ENCODE results near the gene ZNF471. TPM values are rescaled to one million over a fixed set of nuclear protein-coding genes. Genes with fewer than 3 reads are reported as not detected.

ZNF471 gene
- total and polyA plus RNA-seq, 9 donors = 5.9 to 22.4 (median 14.1) TPM

DNA sequence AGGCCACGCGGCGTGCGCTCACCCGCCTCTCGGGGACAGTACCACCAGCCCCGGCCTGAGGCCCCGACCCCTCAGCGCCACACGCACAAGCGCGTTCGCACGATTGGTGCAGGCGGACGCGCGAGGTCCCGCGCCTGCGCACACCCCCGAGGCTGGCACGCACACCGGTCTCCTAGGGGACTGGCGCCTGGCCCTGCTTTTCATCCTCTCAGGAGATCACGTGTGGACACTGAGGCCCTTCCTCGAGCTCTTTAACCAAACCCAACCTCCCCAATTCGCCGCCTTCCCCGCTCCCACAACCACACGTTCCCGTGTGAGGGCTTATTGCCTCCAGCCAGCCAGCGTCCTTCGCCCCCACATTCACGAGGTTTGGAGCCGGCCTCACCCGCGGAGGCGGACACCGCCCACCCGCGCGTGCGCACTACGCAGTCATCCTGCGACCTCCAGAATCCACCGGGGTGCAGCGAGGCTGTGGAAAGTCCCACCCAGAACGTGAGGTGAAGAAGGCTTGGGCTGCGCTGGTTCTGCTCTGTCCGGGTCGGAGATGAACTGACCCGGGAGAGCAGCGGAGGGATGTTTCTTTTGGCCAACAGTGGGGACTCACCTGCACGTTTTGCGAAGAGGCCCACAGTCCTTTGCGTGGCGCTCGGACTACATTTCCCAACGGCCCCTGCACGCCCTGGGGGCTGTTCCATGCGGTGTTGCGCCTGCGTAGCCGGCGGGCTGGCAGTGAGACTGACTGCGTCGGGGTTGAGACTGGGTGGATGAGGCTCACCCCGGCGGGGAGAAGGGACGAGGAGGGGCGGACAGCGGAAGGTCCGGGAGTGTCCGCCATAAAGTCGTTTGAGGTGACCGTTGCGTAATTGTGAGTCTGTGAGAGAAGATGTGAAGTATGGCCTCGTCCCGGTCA lies 30.0 kb upstream of the ZNF471 start:
- H3K4me1 ChIP-seq (ENCODE audit: insufficient read depth) = peaks cover 8% of the 10 kb centered on the region

DNA sequence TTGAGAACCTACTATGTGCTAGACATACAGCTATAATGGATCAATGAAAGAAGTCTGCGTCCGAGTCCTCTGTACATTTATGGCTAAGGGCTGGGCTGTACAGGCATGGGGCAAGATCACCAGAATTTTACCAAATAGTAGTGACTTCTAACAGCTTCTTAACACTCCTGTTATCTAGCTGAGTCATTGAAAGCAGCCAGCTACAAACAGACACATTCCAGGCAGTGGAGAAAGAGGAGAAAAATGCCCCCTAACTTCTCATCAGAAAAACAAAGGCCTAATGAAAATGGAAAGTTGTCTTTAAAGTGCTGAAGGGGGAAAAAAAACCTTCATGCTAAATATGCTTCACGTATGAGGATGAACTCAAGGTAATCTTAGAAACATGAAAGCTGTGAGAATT lies 16.3 kb upstream of the ZNF471 start:
- Histone ChIP-seq H3K9me3 (peaks cover 10 to 46% of the 10 kb centered on the region in 2 donors), H3K27ac (no peak overlapping the region), H3K4me1 (ENCODE audit: insufficient read depth) (no peaks in the 10 kb centered on the region), H3K36me3 (peaks cover 2% of the 10 kb centered on the region), H3K27me3 (no peaks in the 10 kb centered on the region), H3K4me3 (no peak overlapping the region)
- 75 to 81% (median 78%) methylated on average over 3 of the region's 3 CpGs for WGBS, 3 donors
- DNase-seq = no peak
- intact Hi-C loops (cut with DNase I) = no loop called here
- TF ChIP-seq POLR2A (IDR thresholded peaks at IDR 0.05) (no peak), EP300 (IDR thresholded peaks at IDR 0.05) (no peak)
- TF ChIP-seq, protein P1, sequence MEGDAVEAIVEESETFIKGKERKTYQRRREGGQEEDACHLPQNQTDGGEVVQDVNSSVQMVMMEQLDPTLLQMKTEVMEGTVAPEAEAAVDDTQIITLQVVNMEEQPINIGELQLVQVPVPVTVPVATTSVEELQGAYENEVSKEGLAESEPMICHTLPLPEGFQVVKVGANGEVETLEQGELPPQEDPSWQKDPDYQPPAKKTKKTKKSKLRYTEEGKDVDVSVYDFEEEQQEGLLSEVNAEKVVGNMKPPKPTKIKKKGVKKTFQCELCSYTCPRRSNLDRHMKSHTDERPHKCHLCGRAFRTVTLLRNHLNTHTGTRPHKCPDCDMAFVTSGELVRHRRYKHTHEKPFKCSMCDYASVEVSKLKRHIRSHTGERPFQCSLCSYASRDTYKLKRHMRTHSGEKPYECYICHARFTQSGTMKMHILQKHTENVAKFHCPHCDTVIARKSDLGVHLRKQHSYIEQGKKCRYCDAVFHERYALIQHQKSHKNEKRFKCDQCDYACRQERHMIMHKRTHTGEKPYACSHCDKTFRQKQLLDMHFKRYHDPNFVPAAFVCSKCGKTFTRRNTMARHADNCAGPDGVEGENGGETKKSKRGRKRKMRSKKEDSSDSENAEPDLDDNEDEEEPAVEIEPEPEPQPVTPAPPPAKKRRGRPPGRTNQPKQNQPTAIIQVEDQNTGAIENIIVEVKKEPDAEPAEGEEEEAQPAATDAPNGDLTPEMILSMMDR (IDR thresholded peaks at IDR 0.05) = no peak

More for the DNA sequence above, 30.0 kb upstream of the ZNF471 start:
- 0 to 1% (median 0%) methylated on average over 79 to 80 of the region's 80 CpGs for WGBS, 3 donors
- peak overlapping the region; percentile 68 for H3K4me3 ChIP-seq
- H3K27ac ChIP-seq = peak overlapping the region; percentile 56 to 85
- TF ChIP-seq, protein P1 (IDR thresholded peaks at IDR 0.05) = no peak
- peak; percentile 62 for TF ChIP-seq POLR2A (IDR thresholded peaks at IDR 0.05)
- peaks cover 0 to 27% of the 10 kb centered on the region in 2 donors for H3K9me3 ChIP-seq
- H3K27me3 ChIP-seq = no peaks in the 10 kb centered on the region
- no peaks in the 10 kb centered on the region for H3K36me3 ChIP-seq
- intact Hi-C loops (cut with DNase I) = no loop called here
- peak; percentile 89 to 92 (median 92) for DNase-seq

DNA sequence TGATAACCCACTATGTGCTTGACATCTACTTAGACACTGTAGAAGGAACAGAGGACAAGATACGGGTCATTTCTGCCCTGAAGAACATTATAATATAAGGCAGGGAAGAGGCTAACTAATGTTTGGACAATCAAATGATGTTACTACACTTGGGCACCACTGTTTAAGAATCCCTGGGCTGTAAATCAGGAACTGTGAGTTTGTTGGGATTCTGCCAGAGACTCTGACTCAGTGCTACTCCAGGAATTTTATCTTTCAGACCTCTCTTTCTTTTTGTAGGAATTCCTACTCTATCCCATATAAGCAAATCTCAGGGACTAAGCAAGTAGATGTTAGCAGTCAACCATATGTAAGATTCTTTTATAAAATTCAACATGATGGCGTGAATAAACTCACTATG lies 3.1 kb upstream of the ZNF471 start:
- no peak for DNase-seq
- intact Hi-C loops (cut with DNase I) = no loop called here
- TF ChIP-seq, protein P1 (IDR thresholded peaks at IDR 0.05) = no peak
- no peak for TF ChIP-seq EP300 (IDR thresholded peaks at IDR 0.05)
- no peak for TF ChIP-seq POLR2A (IDR thresholded peaks at IDR 0.05)
- Histone ChIP-seq H3K4me1 (ENCODE audit: insufficient read depth) (peaks cover 4% of the 10 kb centered on the region), H3K9me3 (peaks cover 0 to 6% of the 10 kb centered on the region in 2 donors), H3K27me3 (no peaks in the 10 kb centered on the region), H3K4me3 (no peak overlapping the region), H3K27ac (no peak overlapping the region), H3K36me3 (no peaks in the 10 kb centered on the region)
- WGBS, 3 donors = 96 to 97% (median 97%) methylated on average over 2 of the region's 2 CpGs

DNA sequence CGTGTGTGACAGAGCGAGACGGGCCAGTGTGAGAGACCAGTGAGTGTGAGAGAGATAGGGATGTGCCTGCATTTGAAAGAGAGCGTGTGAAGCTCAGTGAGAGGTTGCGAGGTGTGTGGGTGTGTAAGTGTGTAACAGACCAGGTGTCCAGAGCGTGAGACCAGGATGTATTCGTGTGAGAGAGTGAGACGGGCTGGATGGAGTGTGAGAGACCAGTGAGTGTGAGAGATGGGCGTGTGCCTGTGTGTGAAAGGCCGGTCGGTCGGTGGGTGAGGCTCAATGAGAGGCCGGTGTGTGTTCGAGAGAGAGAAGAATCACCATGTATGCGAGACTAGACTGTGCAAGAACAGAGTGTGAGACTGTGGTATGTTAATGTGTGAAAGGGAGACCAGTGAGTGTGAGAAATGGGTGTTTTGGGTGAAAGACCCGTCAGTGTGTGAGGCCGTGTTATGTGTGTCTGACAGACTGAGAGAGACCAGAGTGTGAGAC lies 679 bp downstream of the ZNF471 start:
- WGBS, 3 donors = 3 to 5% (median 4%) methylated on average over 17 of the region's 17 CpGs
- intact Hi-C loops (cut with DNase I) = no loop called here
- TF ChIP-seq, protein P1 (IDR thresholded peaks at IDR 0.05) = no peak
- TF ChIP-seq EP300 (IDR thresholded peaks at IDR 0.05) = no peak
- no peak for TF ChIP-seq POLR2A (IDR thresholded peaks at IDR 0.05)
- Histone ChIP-seq H3K27ac (peak overlapping the region; percentile 97), H3K36me3 (no peaks in the 10 kb centered on the region), H3K4me3 (peak overlapping the region; percentile 70), H3K27me3 (no peaks in the 10 kb centered on the region), H3K9me3 (no peaks in the 10 kb centered on the region), H3K4me1 (ENCODE audit: insufficient read depth) (peaks cover 4% of the 10 kb centered on the region)
- DNase-seq = no peak
